ENCODE measurements around the gene IL2RA.
"Not testable (repeated sequence)": the region's sequence is repeated elsewhere in the genome, so short reads cannot be mapped to it uniquely, and the experiment has no call there.

Gene IL2RA

GRCh38 chr10:6082496-6083395 lies 20.6 kb upstream of the IL2RA start:
- no peak for FAIRE-seq

GRCh38 chr10:6080417-6080973 lies 18.3 kb upstream of the IL2RA start:
- FAIRE-seq = no peak

GRCh38 chr10:6079044-6079443 lies 16.9 kb upstream of the IL2RA start:
- no peak for FAIRE-seq

- FAIRE-seq = no peak
Observed at GRCh38 chr10:6077071-6077675, 15.0 kb upstream of the IL2RA start.

DNA sequence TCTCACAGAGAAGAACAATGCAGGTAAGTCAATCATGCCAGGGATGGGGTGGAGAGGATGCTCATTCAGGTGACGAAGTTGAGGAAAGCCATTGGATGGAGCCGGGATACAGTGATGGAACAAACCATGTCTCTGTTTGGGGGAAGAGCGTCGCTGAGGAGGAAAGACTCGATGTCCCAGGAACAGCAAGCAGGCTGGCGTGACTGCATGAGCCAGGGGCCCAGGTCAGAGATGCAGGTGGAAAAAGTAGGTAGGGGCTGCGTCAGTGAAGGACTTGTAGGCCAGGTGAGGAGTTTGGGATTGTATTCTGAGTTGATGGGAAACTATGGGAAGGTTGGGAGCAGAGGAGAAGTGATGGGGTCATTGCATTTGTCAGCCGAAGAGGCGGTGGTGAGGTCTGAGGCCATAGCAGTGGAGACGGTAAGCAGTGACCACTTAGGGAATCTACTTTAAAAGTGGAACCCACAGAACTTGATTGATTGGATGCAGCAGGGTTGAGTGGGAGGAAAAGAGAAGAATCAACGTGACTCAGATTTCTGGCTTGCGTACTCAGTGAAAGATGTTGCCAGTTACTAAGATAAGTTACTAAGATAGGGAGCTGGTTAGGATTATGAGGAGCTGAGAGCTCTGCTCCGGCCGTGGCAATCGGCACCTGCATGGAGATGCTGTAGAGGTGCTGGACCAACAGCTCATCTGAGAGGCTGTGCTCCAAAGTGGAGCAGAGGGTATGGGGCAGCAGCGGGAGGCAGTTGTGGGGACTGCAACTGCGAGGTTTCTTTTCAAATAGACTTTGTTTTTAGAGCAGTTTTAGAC lies 12.5 kb upstream of the IL2RA start:
- no peak for FAIRE-seq

DNA sequence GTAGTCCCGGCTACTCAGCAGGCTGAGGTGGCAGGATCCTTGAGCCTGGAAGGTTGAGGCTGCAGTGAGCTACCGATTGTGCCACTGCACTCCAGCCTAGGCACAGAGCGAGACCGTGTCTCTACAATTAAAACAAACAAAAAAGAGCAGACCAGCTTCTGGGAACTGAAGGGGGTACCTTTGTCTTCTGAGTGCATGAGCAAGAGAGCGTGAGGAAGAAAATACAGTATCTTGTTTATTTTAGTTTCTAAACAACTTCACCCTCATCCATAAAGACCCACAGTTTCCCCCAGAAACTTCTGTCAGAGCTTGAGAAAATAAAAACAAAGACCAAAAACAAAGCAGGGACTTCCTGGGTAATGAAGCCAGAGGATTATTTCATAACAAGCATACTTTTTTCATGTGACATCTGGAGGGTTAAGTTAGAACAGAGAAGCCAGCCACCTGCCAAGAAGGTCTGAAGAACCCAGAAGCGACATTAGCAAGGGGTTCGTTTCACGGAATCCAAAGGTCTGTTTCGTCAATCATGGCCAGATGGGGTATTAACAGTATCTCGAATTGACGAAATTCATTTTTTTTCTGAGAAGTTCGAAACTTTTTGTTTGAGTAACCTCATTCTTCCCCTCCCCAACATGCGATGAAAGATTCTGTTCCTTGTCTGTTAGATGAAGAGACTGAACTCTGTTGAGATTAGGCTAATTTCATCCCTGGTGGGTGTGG lies 10.2 kb upstream of the IL2RA start:
- FAIRE-seq = no peak

GRCh38 chr10:6071181-6072175 lies 9.3 kb upstream of the IL2RA start:
- no peak for FAIRE-seq

DNA sequence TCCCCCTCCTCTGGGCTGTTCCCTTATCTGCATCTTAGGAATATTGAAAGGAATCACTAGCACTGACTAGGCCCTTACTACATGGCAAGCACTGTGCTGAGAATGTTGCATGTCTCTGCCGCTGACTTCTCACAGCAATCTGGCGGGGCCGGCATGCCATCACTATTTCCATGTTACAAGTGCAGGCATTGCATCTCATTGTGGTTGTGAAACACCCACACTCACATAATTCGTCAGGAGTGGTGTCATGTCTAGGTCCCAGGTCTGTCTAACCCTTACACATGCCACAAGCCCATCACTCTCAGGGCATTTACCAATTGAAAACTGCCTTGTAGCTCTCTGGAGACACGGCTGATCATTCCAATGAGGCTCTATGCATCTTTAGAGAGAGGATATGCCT lies 8.5 kb upstream of the IL2RA start:
- no peak for FAIRE-seq

- FAIRE-seq = no peak
Observed at GRCh38 chr10:6069081-6069931, 7.1 kb upstream of the IL2RA start.

DNA sequence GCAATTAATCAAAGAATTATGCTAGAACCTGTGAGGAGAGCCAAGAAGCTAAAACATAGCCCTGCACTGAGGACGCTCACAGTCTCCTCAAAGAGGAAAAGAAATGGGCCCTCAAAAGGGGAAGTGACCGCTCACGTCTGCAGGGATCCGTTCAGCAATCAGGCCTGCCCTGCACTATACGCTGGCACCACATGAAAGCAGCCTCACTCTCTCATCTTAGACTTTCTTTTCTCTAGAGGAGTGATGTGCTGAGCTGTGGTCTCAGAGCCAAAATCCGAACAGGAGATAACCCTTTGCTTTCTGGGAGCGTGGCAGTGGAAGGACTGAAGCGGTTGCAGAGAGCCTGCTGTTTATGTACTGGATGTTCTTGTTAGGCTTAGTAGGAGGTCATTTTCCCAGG lies 6.3 kb upstream of the IL2RA start:
- no peak for FAIRE-seq

DNA sequence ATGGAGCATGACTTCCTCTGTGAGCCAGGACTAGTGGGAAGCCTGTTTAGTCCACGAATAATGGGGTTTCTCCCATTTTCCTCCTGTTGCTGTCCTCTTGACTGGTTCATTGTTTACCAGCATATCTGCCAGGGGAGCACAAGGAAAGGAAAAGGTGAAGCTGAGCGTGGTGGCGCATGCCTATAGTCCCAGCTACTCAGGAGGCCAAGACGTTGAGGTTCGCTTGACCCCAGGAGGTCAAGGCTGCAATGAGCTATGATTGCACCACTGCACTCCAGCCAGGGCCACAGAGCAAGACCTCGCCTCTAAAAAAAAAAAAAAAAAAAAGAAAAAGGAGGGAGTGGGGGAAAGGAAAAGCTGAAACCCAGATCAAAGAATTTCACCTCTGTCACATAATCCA lies 5.8 kb upstream of the IL2RA start:
- FAIRE-seq = no peak

DNA sequence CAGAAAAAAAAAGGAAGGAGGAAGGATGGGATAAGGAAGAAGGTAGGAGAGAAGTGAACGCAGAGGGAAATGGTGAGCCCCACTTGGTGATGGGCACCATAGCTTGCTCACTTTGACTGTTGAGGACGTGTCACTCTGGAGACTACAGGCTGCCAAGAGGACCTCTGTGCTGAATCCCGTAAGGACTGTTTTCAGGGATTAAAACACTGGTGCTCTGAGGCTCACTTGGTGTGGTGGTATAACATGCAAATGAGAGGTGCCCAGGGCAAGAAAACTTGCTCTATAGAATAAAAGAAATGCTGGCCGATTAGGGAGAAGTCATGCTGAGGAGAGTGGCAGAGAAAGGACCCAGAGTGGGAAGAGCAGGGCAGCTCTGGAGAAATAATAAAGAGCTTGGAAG lies 5.3 kb upstream of the IL2RA start:
- FAIRE-seq = no peak

- no peak for FAIRE-seq
Observed at GRCh38 chr10:6065835-6066234, 3.7 kb upstream of the IL2RA start.

DNA sequence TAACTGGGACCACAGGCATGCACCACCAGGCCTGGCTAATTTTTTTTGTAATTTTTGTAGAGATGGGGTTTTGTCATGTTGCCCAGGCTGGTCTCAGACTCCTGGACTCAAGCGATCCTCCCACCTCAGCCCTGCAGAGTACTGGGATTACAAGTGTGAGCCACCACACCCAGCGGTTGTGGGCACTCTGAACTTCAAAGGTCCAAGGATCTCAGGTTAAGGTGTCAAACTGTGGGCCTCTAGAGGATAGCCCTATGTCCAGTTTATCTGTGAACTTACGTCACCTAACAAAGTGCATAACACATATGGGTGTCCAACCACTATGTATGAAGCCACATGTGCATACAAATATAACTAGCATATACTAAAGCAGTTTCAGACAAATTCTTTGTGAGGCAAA lies 3.2 kb upstream of the IL2RA start:
- no peak for FAIRE-seq

- FAIRE-seq = not testable (repeated sequence)
Observed at GRCh38 chr10:6064726-6065125, 2.6 kb upstream of the IL2RA start.

DNA sequence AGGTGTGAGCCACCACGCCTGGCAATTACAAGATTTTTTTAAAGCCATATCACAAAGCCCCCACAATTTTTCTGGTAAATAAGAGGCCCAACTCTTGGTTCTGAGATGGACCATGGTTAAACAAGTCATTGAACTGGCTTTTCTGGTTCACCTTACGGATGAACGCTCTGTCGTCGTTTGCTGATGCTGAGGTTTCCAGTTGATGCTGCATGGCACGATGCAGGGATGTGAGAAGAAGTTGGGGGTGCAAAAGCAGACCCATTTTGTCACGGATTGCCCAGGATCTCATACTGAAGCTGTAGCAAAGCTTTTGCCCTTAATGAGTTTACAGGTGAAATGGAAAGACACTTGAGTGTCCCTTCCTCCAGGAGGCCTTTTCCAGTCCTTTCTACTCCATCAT lies 2.0 kb upstream of the IL2RA start:
- FAIRE-seq = no peak

DNA sequence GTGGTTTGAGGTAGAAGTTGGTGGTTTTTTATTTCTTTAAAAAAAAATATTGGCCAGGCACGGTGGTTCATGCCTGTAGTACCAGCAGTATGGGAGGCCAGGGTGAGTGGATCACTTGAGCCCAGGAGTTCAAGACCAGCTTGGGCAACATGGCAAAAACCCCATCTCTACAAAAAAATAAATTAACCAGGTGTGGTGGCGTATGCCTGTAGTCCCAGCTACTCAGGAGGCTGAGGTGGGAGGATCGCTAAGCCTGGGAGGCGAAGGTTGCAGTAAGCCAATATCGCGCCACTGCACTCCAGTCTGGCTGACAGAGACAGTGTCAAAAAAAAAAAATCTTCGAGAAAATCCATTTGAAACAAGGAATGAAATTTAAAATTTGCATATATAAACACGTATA lies 1.1 kb downstream of the IL2RA start:
- FAIRE-seq = no peak

GRCh38 chr10:6059506-6059905 lies 2.7 kb downstream of the IL2RA start:
- FAIRE-seq = no peak

DNA sequence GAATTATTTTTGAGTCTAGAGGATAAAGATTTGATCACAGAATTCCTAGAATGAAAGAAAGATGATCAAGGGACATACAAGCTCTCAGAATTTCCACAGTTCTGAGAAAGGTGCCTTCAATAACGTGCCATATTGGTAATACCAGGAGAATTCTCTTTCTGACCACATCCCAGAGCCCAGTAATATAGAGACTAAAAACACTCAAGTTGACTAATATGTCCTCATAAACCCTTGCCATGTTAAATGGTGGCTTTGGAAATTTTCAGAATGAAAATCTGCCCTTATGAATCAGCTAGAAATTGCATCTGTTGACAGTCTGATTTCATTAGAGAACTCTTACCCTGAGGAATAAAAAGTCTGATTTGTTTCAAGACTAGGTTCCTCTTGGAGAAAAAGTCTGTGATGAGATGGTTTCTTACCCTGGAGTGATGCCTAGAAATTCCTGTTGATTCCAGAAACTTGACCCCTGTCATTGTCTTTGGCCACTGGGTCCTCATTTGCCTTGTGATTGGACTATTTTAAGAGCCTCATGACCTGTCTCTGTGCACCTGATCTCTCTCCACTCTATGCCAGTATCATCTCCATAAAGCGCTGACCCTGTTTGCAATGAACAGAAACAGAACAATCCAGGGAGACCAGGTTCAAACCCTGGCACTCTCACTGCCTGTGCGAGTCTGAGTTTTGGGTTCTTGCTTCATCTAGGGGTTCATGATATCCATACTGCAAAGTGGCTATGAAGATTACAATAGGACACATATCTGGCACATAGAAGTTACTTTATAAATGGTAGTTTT lies 3.3 kb downstream of the IL2RA start:
- no peak for FAIRE-seq

Data from islet of Langerhans (tissue), 1 donor.